ENCODE measurements around the gene RANBP17. TPM values are rescaled to one million over a fixed set of nuclear protein-coding genes. Genes with fewer than 3 reads are reported as not detected.
"Not testable (repeated sequence)": the region's sequence is repeated elsewhere in the genome, so short reads cannot be mapped to it uniquely, and the experiment has no call there.

RANBP17 gene
- total RNA-seq, 1 donor from 2014 or later, result 79.9 TPM

DNA sequence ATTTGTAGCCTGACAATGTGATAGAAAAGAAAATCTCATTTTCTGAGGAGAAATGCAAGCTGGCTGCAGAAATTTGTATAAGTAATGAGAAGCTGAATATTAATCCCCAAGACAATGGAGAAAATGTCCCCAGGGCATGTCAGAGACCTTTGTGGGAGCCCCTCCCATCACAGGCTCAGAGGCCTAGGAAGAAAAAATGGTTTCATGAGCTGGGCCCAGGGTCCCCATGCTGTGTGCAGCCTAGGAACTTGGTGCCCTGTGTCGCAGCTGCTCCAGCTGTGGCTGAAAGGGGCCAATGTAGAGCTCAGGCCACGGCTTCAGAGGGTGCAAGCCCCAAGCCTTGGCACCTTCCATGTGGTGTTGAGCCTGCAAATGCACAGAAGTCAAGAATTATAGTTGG lies 118.4 kb downstream of the RANBP17 start:
- not testable (repeated sequence) for H3K9me3 ChIP-seq (ENCODE audit: control insufficient read depth in 3 of 3, low read length in 3 of 3); H3K27ac ChIP-seq (ENCODE audit: low read depth, low read length); H3K36me3 ChIP-seq (ENCODE audit: control insufficient read depth in 3 of 3, insufficient read depth in 3 of 3, low read length in 3 of 3); H3K4me1 ChIP-seq (ENCODE audit: control insufficient read depth in 3 of 3, insufficient read depth in 3 of 3, low read length in 3 of 3); H3K4me3 ChIP-seq (ENCODE audit: low read length in 3 of 3); H3K9ac ChIP-seq (ENCODE audit: low read depth in 1 of 3, low read length in 3 of 3); H3K27me3 ChIP-seq (ENCODE audit: control insufficient read depth in 3 of 3, insufficient read depth in 3 of 3, low read length in 3 of 3)

DNA sequence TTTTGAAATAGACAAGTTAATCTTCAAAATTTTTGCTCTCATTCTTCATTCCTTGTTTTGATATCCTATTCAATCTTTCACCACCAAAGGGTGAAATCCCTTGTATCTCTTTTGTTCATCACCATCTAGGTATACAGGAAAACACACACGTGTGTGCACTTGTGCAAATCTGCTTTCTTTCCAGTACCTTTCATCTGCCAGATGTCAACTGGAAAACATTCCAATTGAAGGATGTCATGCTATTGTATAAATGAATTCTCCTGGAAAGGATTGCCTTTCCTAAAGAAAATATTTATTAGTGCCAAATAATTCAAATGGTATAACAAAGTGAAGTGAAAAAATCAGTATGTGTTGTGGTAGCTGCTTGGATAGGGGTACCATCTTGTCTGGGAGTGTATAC lies 123.7 kb downstream of the RANBP17 start:
- Histone ChIP-seq H3K36me3 (ENCODE audit: control insufficient read depth in 3 of 3, insufficient read depth in 3 of 3, low read length in 3 of 3) (no peaks in the 10 kb centered on the region), H3K9me3 (ENCODE audit: control insufficient read depth in 3 of 3, low read length in 3 of 3) (no peaks in the 10 kb centered on the region), H3K27ac (ENCODE audit: low read depth, low read length) (no peak overlapping the region), H3K9ac (ENCODE audit: low read depth in 1 of 3, low read length in 3 of 3) (no peak overlapping the region), H3K4me3 (ENCODE audit: low read length in 3 of 3) (no peak overlapping the region), H3K4me1 (ENCODE audit: control insufficient read depth in 3 of 3, insufficient read depth in 3 of 3, low read length in 3 of 3) (no peaks in the 10 kb centered on the region), H3K27me3 (ENCODE audit: control insufficient read depth in 3 of 3, insufficient read depth in 3 of 3, low read length in 3 of 3) (no peaks in the 10 kb centered on the region)

DNA sequence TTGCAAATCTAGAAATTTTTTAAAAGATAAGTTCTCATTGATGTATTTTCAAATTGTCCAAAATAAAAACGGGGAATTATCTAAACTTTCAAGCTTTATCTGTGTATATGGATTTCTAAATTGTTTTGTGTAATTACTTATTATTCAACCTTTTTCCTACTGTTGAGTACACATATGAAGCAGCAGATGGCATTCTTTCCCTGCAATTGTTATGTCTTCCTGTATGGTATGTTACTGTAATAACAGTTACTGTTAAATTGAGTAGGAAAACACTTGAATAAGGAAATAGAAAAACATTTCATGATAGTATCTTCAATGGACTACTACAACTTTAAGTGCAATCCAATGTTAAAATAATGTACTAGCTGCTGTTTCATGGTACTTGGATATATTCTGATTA lies 124.8 kb downstream of the RANBP17 start:
- H3K9me3 ChIP-seq (ENCODE audit: control insufficient read depth in 3 of 3, low read length in 3 of 3), result no peaks in the 10 kb centered on the region
- no peak overlapping the region for H3K9ac ChIP-seq (ENCODE audit: low read depth in 1 of 3, low read length in 3 of 3)
- H3K4me1 ChIP-seq (ENCODE audit: control insufficient read depth in 3 of 3, insufficient read depth in 3 of 3, low read length in 3 of 3), result no peaks in the 10 kb centered on the region
- H3K4me3 ChIP-seq (ENCODE audit: low read length in 3 of 3), result no peak overlapping the region
- no peak overlapping the region for H3K27ac ChIP-seq (ENCODE audit: low read depth, low read length)
- no peaks in the 10 kb centered on the region for H3K27me3 ChIP-seq (ENCODE audit: control insufficient read depth in 3 of 3, insufficient read depth in 3 of 3, low read length in 3 of 3)
- no peaks in the 10 kb centered on the region for H3K36me3 ChIP-seq (ENCODE audit: control insufficient read depth in 3 of 3, insufficient read depth in 3 of 3, low read length in 3 of 3)

DNA sequence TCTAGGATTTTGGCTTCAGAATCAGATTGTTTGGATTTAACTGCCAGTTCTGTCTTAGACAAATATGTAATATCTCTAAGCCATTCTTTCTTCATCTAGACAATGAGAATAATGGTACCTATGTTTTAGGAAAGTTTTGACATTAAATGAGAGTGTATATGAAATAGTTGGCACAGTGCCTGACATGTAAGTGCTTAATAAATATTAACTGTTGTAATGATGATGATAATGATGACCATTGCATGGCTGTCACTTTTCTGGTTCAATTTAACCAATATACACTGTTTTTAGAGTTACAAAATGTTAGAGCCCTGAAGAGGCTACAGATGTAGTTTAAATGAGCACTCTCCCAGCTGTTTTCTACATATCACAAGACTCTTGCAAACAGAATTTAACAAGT lies 131.7 kb downstream of the RANBP17 start:
- Histone ChIP-seq H3K27me3 (ENCODE audit: control insufficient read depth in 3 of 3, insufficient read depth in 3 of 3, low read length in 3 of 3) (no peaks in the 10 kb centered on the region), H3K36me3 (ENCODE audit: control insufficient read depth in 3 of 3, insufficient read depth in 3 of 3, low read length in 3 of 3) (no peaks in the 10 kb centered on the region), H3K27ac (ENCODE audit: low read depth, low read length) (no peak overlapping the region), H3K9ac (ENCODE audit: low read depth in 1 of 3, low read length in 3 of 3) (no peak overlapping the region), H3K9me3 (ENCODE audit: control insufficient read depth in 3 of 3, low read length in 3 of 3) (no peaks in the 10 kb centered on the region), H3K4me1 (ENCODE audit: control insufficient read depth in 3 of 3, insufficient read depth in 3 of 3, low read length in 3 of 3) (no peaks in the 10 kb centered on the region), H3K4me3 (ENCODE audit: low read length in 3 of 3) (no peak overlapping the region)

DNA sequence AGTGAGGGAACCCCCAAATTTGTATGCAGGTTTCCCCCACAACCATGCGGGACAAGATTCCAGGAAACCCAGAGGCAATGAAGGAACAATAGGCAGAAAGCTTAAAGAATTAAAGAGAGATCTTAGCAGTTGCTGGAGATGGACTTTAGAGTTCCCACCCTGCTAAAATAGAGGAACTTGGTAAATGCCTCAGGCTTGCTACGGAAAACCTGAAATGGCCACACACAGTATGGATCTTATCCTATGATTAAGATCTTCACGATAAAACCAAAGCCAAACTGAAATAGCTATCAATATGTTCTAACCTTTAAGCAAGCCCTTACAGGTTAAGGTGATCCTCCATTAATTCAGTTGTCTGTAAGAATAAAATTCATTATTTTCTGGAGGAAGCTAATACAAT lies 148.3 kb downstream of the RANBP17 start:
- no peak overlapping the region for H3K9ac ChIP-seq (ENCODE audit: low read depth in 1 of 3, low read length in 3 of 3)
- no peak overlapping the region for H3K4me3 ChIP-seq (ENCODE audit: low read length in 3 of 3)
- no peaks in the 10 kb centered on the region for H3K4me1 ChIP-seq (ENCODE audit: control insufficient read depth in 3 of 3, insufficient read depth in 3 of 3, low read length in 3 of 3)
- no peaks in the 10 kb centered on the region for H3K9me3 ChIP-seq (ENCODE audit: control insufficient read depth in 3 of 3, low read length in 3 of 3)
- H3K27ac ChIP-seq (ENCODE audit: low read depth, low read length), result no peak overlapping the region
- H3K36me3 ChIP-seq (ENCODE audit: control insufficient read depth in 3 of 3, insufficient read depth in 3 of 3, low read length in 3 of 3), result no peaks in the 10 kb centered on the region
- no peaks in the 10 kb centered on the region for H3K27me3 ChIP-seq (ENCODE audit: control insufficient read depth in 3 of 3, insufficient read depth in 3 of 3, low read length in 3 of 3)

DNA sequence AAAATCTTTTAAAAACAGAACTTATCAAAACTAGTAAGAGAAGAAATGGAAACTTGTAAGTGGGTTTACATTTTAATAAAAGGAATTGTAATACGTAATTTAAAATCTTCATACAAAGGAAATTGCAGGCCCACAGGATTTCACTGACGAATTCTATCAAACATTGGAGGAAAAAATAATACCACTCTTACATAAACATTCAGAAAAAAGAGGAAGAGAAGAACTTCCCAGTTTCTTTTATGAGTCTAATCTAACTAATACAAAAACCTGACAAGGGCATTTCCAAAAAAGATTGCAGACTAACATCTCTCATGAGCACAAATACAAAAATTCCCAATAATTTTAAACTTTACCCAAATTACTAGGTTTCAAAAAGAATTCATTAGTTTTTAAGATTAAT lies 149.0 kb downstream of the RANBP17 start:
- Histone ChIP-seq H3K4me1 (ENCODE audit: control insufficient read depth in 3 of 3, insufficient read depth in 3 of 3, low read length in 3 of 3) (no peaks in the 10 kb centered on the region), H3K9ac (ENCODE audit: low read depth in 1 of 3, low read length in 3 of 3) (no peak overlapping the region), H3K9me3 (ENCODE audit: control insufficient read depth in 3 of 3, low read length in 3 of 3) (no peaks in the 10 kb centered on the region), H3K27me3 (ENCODE audit: control insufficient read depth in 3 of 3, insufficient read depth in 3 of 3, low read length in 3 of 3) (no peaks in the 10 kb centered on the region), H3K36me3 (ENCODE audit: control insufficient read depth in 3 of 3, insufficient read depth in 3 of 3, low read length in 3 of 3) (no peaks in the 10 kb centered on the region), H3K27ac (ENCODE audit: low read depth, low read length) (no peak overlapping the region), H3K4me3 (ENCODE audit: low read length in 3 of 3) (no peak overlapping the region)

DNA sequence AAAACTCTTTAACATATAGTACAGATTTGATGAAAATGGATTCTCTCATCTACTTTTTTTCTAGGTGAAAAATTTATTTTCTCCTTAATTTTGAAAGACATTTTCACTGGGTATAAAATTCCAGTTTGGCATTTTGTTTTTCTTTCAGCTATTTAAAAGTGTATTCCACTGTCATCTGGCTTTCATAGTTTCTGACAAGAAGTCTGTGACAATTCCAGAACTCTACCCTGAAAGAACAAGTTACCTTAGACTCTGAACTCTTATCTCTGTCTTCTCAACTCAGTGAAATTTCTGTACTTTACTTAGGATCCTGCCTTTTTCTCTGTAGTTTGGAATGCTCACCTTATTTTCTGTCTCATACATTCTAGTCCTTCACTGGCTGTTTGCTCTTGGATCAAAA lies 161.7 kb downstream of the RANBP17 start:
- H3K9ac ChIP-seq (ENCODE audit: low read depth in 1 of 3, low read length in 3 of 3), result no peak overlapping the region
- H3K36me3 ChIP-seq (ENCODE audit: control insufficient read depth in 3 of 3, insufficient read depth in 3 of 3, low read length in 3 of 3), result no peaks in the 10 kb centered on the region
- H3K4me1 ChIP-seq (ENCODE audit: control insufficient read depth in 3 of 3, insufficient read depth in 3 of 3, low read length in 3 of 3), result no peaks in the 10 kb centered on the region
- no peak overlapping the region for H3K4me3 ChIP-seq (ENCODE audit: low read length in 3 of 3)
- no peak overlapping the region for H3K27ac ChIP-seq (ENCODE audit: low read depth, low read length)
- H3K27me3 ChIP-seq (ENCODE audit: control insufficient read depth in 3 of 3, insufficient read depth in 3 of 3, low read length in 3 of 3), result no peaks in the 10 kb centered on the region
- H3K9me3 ChIP-seq (ENCODE audit: control insufficient read depth in 3 of 3, low read length in 3 of 3), result peaks cover 0 to 3% (median 2%) of the 10 kb centered on the region in 3 donors

DNA sequence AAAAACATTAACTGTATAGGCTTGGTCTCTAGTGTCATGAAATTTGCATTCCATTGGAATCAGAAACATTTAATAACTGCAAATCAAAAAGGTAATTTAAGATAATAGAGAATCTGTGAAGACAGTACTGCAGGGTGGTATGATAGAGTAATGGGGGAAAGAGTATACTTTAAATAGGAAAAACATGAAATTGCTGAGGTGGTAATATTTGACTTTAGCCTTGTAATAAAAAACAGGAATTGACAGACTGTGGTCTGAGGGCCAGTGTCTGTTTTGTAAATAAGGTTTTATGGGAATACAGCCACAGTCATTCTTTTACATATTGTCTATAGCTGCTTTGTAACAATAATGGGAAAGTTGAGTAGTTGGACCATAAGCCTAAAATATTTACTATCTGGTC lies 162.3 kb downstream of the RANBP17 start:
- Histone ChIP-seq H3K36me3 (ENCODE audit: control insufficient read depth in 3 of 3, insufficient read depth in 3 of 3, low read length in 3 of 3) (no peaks in the 10 kb centered on the region), H3K9me3 (ENCODE audit: control insufficient read depth in 3 of 3, low read length in 3 of 3) (peaks cover 0 to 3% (median 2%) of the 10 kb centered on the region in 3 donors), H3K4me3 (ENCODE audit: low read length in 3 of 3) (no peak overlapping the region), H3K9ac (ENCODE audit: low read depth in 1 of 3, low read length in 3 of 3) (no peak overlapping the region), H3K27ac (ENCODE audit: low read depth, low read length) (no peak overlapping the region), H3K27me3 (ENCODE audit: control insufficient read depth in 3 of 3, insufficient read depth in 3 of 3, low read length in 3 of 3) (no peaks in the 10 kb centered on the region), H3K4me1 (ENCODE audit: control insufficient read depth in 3 of 3, insufficient read depth in 3 of 3, low read length in 3 of 3) (no peaks in the 10 kb centered on the region)

DNA sequence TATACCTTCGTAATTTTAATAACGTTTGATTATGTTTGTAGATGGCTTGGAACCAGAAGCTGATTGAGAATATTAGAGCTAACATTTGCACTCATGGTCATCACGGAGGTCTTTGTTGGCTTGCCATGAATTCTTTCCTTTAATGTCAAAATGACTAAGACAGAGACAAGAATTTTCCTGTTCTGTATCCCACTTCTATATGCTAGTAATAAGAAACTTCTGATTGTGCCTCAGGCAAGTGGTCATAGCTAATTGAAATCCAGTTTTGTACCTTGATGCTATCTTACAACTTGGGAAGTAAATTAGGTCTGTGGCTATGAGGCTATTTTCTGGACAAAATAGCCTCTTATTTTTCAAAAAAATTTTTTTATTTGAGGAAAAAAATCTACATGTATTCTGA lies 167.6 kb downstream of the RANBP17 start:
- Histone ChIP-seq H3K9ac (ENCODE audit: low read depth in 1 of 3, low read length in 3 of 3) (no peak overlapping the region), H3K4me1 (ENCODE audit: control insufficient read depth in 3 of 3, insufficient read depth in 3 of 3, low read length in 3 of 3) (no peaks in the 10 kb centered on the region)

DNA sequence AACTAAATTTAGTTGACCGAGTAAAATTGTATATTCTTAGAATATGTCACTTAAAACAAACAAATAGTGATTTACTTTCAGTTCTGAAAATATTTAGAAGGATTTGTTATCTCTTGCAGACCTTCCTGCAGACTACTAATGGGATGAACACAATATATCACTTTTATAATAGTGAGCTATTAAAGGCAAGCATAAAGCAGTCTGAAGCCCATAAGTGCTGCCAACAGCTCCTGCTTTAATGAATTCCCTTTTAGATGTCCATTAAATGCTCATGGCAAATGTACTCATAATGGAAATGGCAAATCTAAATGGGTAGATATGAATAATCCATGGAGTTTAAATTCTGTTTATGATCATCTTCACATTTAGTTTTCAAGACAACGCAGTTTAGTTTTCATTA lies 170.2 kb downstream of the RANBP17 start:
- Histone ChIP-seq H3K36me3 (ENCODE audit: control insufficient read depth in 3 of 3, insufficient read depth in 3 of 3, low read length in 3 of 3) (no peaks in the 10 kb centered on the region), H3K4me3 (ENCODE audit: low read length in 3 of 3) (no peak overlapping the region), H3K27me3 (ENCODE audit: control insufficient read depth in 3 of 3, insufficient read depth in 3 of 3, low read length in 3 of 3) (no peaks in the 10 kb centered on the region), H3K9me3 (ENCODE audit: control insufficient read depth in 3 of 3, low read length in 3 of 3) (no peaks in the 10 kb centered on the region), H3K9ac (ENCODE audit: low read depth in 1 of 3, low read length in 3 of 3) (no peak overlapping the region), H3K27ac (ENCODE audit: low read depth, low read length) (no peak overlapping the region), H3K4me1 (ENCODE audit: control insufficient read depth in 3 of 3, insufficient read depth in 3 of 3, low read length in 3 of 3) (no peaks in the 10 kb centered on the region)

More for the DNA sequence above, 167.6 kb downstream of the RANBP17 start:
- H3K36me3 ChIP-seq (ENCODE audit: control insufficient read depth in 3 of 3, insufficient read depth in 3 of 3, low read length in 3 of 3), result no peaks in the 10 kb centered on the region
- H3K9me3 ChIP-seq (ENCODE audit: control insufficient read depth in 3 of 3, low read length in 3 of 3), result no peaks in the 10 kb centered on the region
- no peak overlapping the region for H3K4me3 ChIP-seq (ENCODE audit: low read length in 3 of 3)
- H3K27ac ChIP-seq (ENCODE audit: low read depth, low read length), result no peak overlapping the region
- no peaks in the 10 kb centered on the region for H3K27me3 ChIP-seq (ENCODE audit: control insufficient read depth in 3 of 3, insufficient read depth in 3 of 3, low read length in 3 of 3)

DNA sequence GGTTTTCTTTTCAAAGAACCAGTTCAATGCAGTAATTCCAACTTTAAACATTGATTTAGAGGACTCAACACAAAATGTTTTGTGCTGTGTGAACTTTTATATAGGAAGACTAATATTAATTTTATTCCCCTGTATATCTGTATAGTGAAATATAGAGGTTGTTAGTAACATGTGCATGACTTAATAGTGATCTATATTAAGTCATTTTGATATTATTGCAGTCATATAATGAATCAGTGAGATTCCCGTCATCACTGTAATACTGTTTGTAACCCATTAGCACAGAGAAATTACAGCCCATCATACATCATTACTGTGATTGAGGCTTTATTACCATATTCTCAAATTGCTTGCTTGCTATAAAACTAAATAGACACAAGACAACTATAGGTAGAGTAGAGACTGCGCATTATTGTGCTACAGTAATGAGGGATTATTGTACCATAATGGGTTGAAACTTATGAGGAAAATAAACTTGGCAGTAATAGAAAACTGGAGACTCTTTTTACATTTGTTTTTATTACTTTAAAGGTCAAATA lies 170.7 kb downstream of the RANBP17 start:
- H3K9ac ChIP-seq (ENCODE audit: low read depth in 1 of 3, low read length in 3 of 3), result no peak overlapping the region
- no peaks in the 10 kb centered on the region for H3K36me3 ChIP-seq (ENCODE audit: control insufficient read depth in 3 of 3, insufficient read depth in 3 of 3, low read length in 3 of 3)
- no peak overlapping the region for H3K4me3 ChIP-seq (ENCODE audit: low read length in 3 of 3)
- no peak overlapping the region for H3K27ac ChIP-seq (ENCODE audit: low read depth, low read length)
- no peaks in the 10 kb centered on the region for H3K27me3 ChIP-seq (ENCODE audit: control insufficient read depth in 3 of 3, insufficient read depth in 3 of 3, low read length in 3 of 3)
- H3K9me3 ChIP-seq (ENCODE audit: control insufficient read depth in 3 of 3, low read length in 3 of 3), result no peaks in the 10 kb centered on the region
- no peaks in the 10 kb centered on the region for H3K4me1 ChIP-seq (ENCODE audit: control insufficient read depth in 3 of 3, insufficient read depth in 3 of 3, low read length in 3 of 3)

Data from skeletal muscle tissue (tissue), 4 donors.